HG02588 (cell line): ENCODE measurements around the gene TMEM116.

Experiments
- ATAC-seq: cut with Tn5 transposase; IDR thresholded peaks from one replicate; pipeline ENCODE4 v1.9.1; 2021; ENCODE audit warnings: mild to moderate bottlenecking, moderate library complexity; ENCODE audit not compliant: unreplicated experiment

Gene TMEM116

GRCh38 chr12:111905502-111905901, 107.5 kb downstream of the TMEM116 start:
- no peak for ATAC-seq

GRCh38 chr12:111904446-111904975, 108.5 kb downstream of the TMEM116 start:
- no peak for ATAC-seq

- no peak for ATAC-seq
These were observed 111.8 kb downstream of the TMEM116 start for GRCh38 chr12:111901182-111901581.

GRCh38 chr12:111894556-111894955, 118.4 kb downstream of the TMEM116 start:
- no peak for ATAC-seq

- no peak for ATAC-seq
These were observed 119.7 kb downstream of the TMEM116 start for GRCh38 chr12:111893287-111893686.

GRCh38 chr12:111887926-111888745, 124.8 kb downstream of the TMEM116 start:
- ATAC-seq = no peak

GRCh38 chr12:111886662-111887545, 126.1 kb downstream of the TMEM116 start:
- no peak for ATAC-seq

GRCh38 chr12:111881716-111882115, 131.2 kb downstream of the TMEM116 start:
- no peak for ATAC-seq
